ENCODE measurements around the gene BICD2.

Gene BICD2

GRCh38 chr9:92726348-92726747 is 38.3 kb downstream of the BICD2 start:
- no peak for DNase-seq

- no peak for DNase-seq
Measured at GRCh38 chr9:92725766-92726165, 38.9 kb downstream of the BICD2 start.

- DNase-seq, result no peak
Measured at GRCh38 chr9:92725266-92725545, 39.4 kb downstream of the BICD2 start.

- DNase-seq, result no peak
Measured at GRCh38 chr9:92724528-92725265, 39.9 kb downstream of the BICD2 start.

GRCh38 chr9:92723801-92724323 is 40.8 kb downstream of the BICD2 start:
- DNase-seq, result no peak

- no peak for DNase-seq
Measured at GRCh38 chr9:92723299-92723625, 41.4 kb downstream of the BICD2 start.

GRCh38 chr9:92722386-92723298 is 42.0 kb downstream of the BICD2 start:
- DNase-seq, result no peak

GRCh38 chr9:92721548-92721947 is 43.1 kb downstream of the BICD2 start:
- no peak for DNase-seq

GRCh38 chr9:92720807-92721535 is 43.7 kb downstream of the BICD2 start:
- DNase-seq, result no peak

GRCh38 chr9:92720209-92720765 is 44.3 kb downstream of the BICD2 start:
- DNase-seq, result no peak

GRCh38 chr9:92719028-92719647 is 45.5 kb downstream of the BICD2 start:
- DNase-seq, result no peak

- no peak for DNase-seq
Measured at GRCh38 chr9:92718086-92719001, 46.3 kb downstream of the BICD2 start.

- no peak for DNase-seq
Measured at GRCh38 chr9:92717201-92718085, 47.2 kb downstream of the BICD2 start.

GRCh38 chr9:92716557-92716956 is 48.1 kb downstream of the BICD2 start:
- peak; percentile 84 for DNase-seq

- no peak for DNase-seq
Measured at GRCh38 chr9:92715488-92716231, 49.0 kb downstream of the BICD2 start.

- no peak for DNase-seq
Measured at GRCh38 chr9:92714787-92715487, 49.7 kb downstream of the BICD2 start.

- no peak for DNase-seq
Measured at GRCh38 chr9:92714016-92714415, 50.6 kb downstream of the BICD2 start.

- DNase-seq, result no peak
Measured at GRCh38 chr9:92713528-92713927, 51.1 kb downstream of the BICD2 start.

- DNase-seq, result no peak
Measured at GRCh38 chr9:92712767-92713166, 51.9 kb downstream of the BICD2 start.

Measured in activated CD4-positive, alpha-beta T cell treated with anti-CD3 and anti-CD28 coated beads, Interleukin-2, Interleukin-6, amounts not matched to agents 100 ng/mL and 50 ng/mL, durations not matched to agents 16 hours and 8 hours (primary cell).